ENCODE data around the gene SDR42E1.

The SDR42E1 gene

DNA sequence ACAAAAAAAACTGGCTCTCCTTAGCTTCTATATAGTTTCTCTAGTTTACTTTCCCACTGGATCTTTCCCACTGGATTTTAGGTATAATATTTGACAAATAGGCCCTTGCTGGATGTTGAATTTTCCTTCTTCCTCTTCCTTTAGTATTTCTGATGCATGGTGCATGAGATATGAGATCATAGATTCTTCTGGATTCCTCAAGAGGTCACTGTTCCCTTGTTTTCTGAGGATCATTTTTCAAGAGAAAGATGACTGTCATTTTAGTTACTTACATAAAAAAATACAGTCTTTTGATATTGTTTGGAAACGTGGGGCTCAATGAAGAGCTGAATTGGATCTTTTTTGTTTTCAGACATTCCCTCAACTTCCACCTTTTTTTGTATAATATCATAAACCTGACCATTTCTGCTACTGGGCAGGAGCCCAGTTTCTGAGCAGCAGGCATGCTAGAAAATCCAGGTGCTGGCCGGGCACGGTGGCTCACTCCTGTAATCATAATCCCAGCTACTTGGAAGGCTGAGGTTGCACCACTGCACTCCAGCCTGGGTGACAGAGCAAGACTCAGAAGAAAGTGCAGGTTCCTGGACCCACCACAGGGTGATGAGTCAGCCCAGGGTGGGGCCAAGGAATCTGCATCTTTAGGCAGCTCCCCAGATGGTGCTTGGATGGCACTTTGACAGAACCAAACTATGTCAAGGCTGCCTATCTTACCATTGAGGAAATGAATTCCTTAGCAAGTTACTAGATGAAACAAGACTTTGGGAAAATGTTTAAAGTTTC is 70.3 kb downstream of the SDR42E1 start:
- no peak for DNase-seq (ENCODE audit: low read depth, low spot score)

DNA sequence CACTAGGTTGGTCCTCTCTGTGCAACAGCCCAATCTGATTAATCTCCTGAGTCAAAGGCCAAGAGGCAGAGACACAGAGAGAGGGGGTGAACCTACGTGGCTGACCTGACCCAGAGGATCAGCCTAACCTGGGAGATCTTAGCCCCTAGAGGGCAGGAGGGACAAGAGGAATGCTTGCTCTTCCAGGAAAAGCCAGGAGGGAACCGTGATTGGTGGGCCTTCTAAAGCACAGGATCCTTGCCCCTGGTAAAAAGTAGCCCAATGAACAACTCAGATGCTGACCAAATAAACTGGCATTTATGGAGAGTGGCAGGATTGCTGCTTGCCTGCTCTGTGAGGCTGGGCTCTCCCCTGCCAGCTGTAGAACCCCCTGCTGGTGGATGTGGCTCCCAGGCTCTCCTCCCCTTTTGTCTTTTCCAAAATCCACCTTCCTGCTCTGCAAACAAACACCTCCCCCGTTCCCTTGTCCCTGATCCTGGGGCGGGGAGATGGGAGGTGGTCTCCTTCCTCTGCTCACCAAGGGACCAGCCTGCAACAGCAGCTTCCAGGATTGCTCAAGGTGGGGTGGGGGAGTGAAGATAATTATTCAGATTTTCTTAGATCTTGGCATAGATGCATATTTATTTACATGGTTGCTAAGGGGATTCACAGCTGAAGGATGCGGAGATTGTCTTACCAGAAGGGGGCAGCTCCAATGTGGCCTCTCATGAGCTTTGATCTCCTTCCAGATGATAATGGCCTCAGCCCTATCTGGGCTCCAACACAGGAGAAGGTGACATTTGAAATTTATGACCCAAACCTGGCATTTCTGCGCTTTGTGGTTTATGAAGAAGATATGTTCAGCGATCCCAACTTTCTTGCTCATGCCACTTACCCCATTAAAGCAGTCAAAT is 71.9 kb downstream of the SDR42E1 start:
- DNase-seq (ENCODE audit: low read depth, low spot score): peak; percentile 28

Data from iPS DF 19.7 (cell line).